Umbilical cord (tissue), 2 donors: ENCODE measurements around the gene PGC. TPM values are rescaled to one million over a fixed set of nuclear protein-coding genes. Genes with fewer than 3 reads are reported as not detected.

Experiments used
- DNase-seq: peaks from one replicate; pipeline ENCODE4 v3.0.0-alpha.2; 2015; ENCODE audit warnings: low spot score
- total RNA-seq: library from RNA; depleted of rRNA; stranded (reverse); fragments of >200 nt; gene quantifications from one replicate; pipeline ENCODE4 v1.2.3, GENCODE V29; 2014; ENCODE audit warnings: low replicate concordance; ENCODE audit not compliant: insufficient read depth

PGC gene
- total RNA-seq, 1 donor from 2014 or later, result 0.96 TPM

GRCh38 chr6:41714556-41715273 is 32.5 kb downstream of the PGC start:
- DNase-seq, result no peak

- no peak for DNase-seq
These were observed 33.4 kb downstream of the PGC start for GRCh38 chr6:41713650-41714291.

- no peak for DNase-seq
These were observed 34.0 kb downstream of the PGC start for GRCh38 chr6:41713159-41713649.

- no peak for DNase-seq
These were observed 34.5 kb downstream of the PGC start for GRCh38 chr6:41712651-41713103.

- no peak for DNase-seq
These were observed 35.7 kb downstream of the PGC start for GRCh38 chr6:41711323-41712038.

- DNase-seq, result no peak
These were observed 37.8 kb downstream of the PGC start for GRCh38 chr6:41709375-41709774.

GRCh38 chr6:41708856-41709255 is 38.3 kb downstream of the PGC start:
- no peak for DNase-seq

GRCh38 chr6:41707565-41708200 is 39.5 kb downstream of the PGC start:
- DNase-seq, result no peak

GRCh38 chr6:41706876-41707564 is 40.2 kb downstream of the PGC start:
- DNase-seq, result peak; percentile 77

- peak; percentile 78 for DNase-seq
These were observed 41.0 kb downstream of the PGC start for GRCh38 chr6:41705996-41706835.

- DNase-seq, result no peak
These were observed 41.7 kb downstream of the PGC start for GRCh38 chr6:41705311-41705995.

- no peak for DNase-seq
These were observed 42.4 kb downstream of the PGC start for GRCh38 chr6:41704656-41705310.

- no peak for DNase-seq
These were observed 43.2 kb downstream of the PGC start for GRCh38 chr6:41704028-41704427.

GRCh38 chr6:41702771-41703494 is 44.3 kb downstream of the PGC start:
- DNase-seq, result no peak

- no peak for DNase-seq
These were observed 45.0 kb downstream of the PGC start for GRCh38 chr6:41702089-41702745.

GRCh38 chr6:41700463-41701347 is 46.5 kb downstream of the PGC start:
- DNase-seq, result no peak

- no peak for DNase-seq
These were observed 48.1 kb downstream of the PGC start for GRCh38 chr6:41699063-41699462.
